Measurements from ENCODE around the gene C3orf33.

Gene C3orf33

GRCh38 chr3:155741603-155742002 is 64.5 kb downstream of the C3orf33 start:
- in situ Hi-C loops (cut with HindIII; ENCODE audit: low pct_ligation_motif_present, low sequenced_read_pairs): no loop called here
- no peaks in the 10 kb centered on the region for H3K27me3 ChIP-seq (replicated peaks)
- TF ChIP-seq CTCF (IDR thresholded peaks at IDR 0.05; ENCODE audit: low read depth, low read length, missing control alignments): no peak
- no peaks in the 10 kb centered on the region for H3K36me3 ChIP-seq (replicated peaks)
- no peak for DNase-seq
- H3K4me3 ChIP-seq (ENCODE audit: low read depth, low read length): no peak overlapping the region
- no peak overlapping the region for H3K27ac ChIP-seq

GRCh38 chr3:155741101-155741500 is 65.0 kb downstream of the C3orf33 start:
- Histone ChIP-seq H3K27me3 (replicated peaks) (no peaks in the 10 kb centered on the region), H3K36me3 (replicated peaks) (no peaks in the 10 kb centered on the region), H3K4me3 (ENCODE audit: low read depth, low read length) (no peak overlapping the region), H3K27ac (no peak overlapping the region)
- no peak for TF ChIP-seq CTCF (IDR thresholded peaks at IDR 0.05; ENCODE audit: low read depth, low read length, missing control alignments)
- no peak for DNase-seq
- in situ Hi-C loops (cut with HindIII; ENCODE audit: low pct_ligation_motif_present, low sequenced_read_pairs): no loop called here

- in situ Hi-C loops (cut with HindIII; ENCODE audit: low pct_ligation_motif_present, low sequenced_read_pairs): no loop called here
- H3K27me3 ChIP-seq (replicated peaks): no peaks in the 10 kb centered on the region
- peak; percentile 11 for TF ChIP-seq CTCF (IDR thresholded peaks at IDR 0.05; ENCODE audit: low read depth, low read length, missing control alignments)
- no peak for DNase-seq
- no peak overlapping the region for H3K4me3 ChIP-seq (ENCODE audit: low read depth, low read length)
- no peaks in the 10 kb centered on the region for H3K36me3 ChIP-seq (replicated peaks)
- H3K27ac ChIP-seq: no peak overlapping the region
Measured at GRCh38 chr3:155739154-155739553, 66.9 kb downstream of the C3orf33 start.

GRCh38 chr3:155738580-155739076 is 67.5 kb downstream of the C3orf33 start:
- TF ChIP-seq CTCF (IDR thresholded peaks at IDR 0.05; ENCODE audit: low read depth, low read length, missing control alignments): no peak
- no peak for DNase-seq
- H3K27me3 ChIP-seq (replicated peaks): no peaks in the 10 kb centered on the region
- H3K36me3 ChIP-seq (replicated peaks): no peaks in the 10 kb centered on the region
- in situ Hi-C loops (cut with HindIII; ENCODE audit: low pct_ligation_motif_present, low sequenced_read_pairs): no loop called here
- no peak overlapping the region for H3K27ac ChIP-seq
- H3K4me3 ChIP-seq (ENCODE audit: low read depth, low read length): no peak overlapping the region

GRCh38 chr3:155737844-155738460 is 68.1 kb downstream of the C3orf33 start:
- Histone ChIP-seq H3K36me3 (replicated peaks) (no peaks in the 10 kb centered on the region), H3K27ac (no peak overlapping the region), H3K27me3 (replicated peaks) (no peaks in the 10 kb centered on the region), H3K4me3 (ENCODE audit: low read depth, low read length) (no peak overlapping the region)
- no peak for TF ChIP-seq CTCF (IDR thresholded peaks at IDR 0.05; ENCODE audit: low read depth, low read length, missing control alignments)
- DNase-seq: no peak
- in situ Hi-C loops (cut with HindIII; ENCODE audit: low pct_ligation_motif_present, low sequenced_read_pairs): no loop called here

GRCh38 chr3:155736381-155736780 is 69.7 kb downstream of the C3orf33 start:
- no peak for TF ChIP-seq CTCF (IDR thresholded peaks at IDR 0.05; ENCODE audit: low read depth, low read length, missing control alignments)
- Histone ChIP-seq H3K27me3 (replicated peaks) (no peaks in the 10 kb centered on the region), H3K36me3 (replicated peaks) (no peaks in the 10 kb centered on the region), H3K27ac (no peak overlapping the region), H3K4me3 (ENCODE audit: low read depth, low read length) (no peak overlapping the region)
- in situ Hi-C loops (cut with HindIII; ENCODE audit: low pct_ligation_motif_present, low sequenced_read_pairs): no loop called here
- DNase-seq: no peak
